ENCODE measurements around the gene KPTN. TPM values are rescaled to one million over a fixed set of nuclear protein-coding genes. Genes with fewer than 3 reads are reported as not detected.

Gene KPTN
- polyA plus RNA-seq, 1 donor = 8.3 TPM

DNA sequence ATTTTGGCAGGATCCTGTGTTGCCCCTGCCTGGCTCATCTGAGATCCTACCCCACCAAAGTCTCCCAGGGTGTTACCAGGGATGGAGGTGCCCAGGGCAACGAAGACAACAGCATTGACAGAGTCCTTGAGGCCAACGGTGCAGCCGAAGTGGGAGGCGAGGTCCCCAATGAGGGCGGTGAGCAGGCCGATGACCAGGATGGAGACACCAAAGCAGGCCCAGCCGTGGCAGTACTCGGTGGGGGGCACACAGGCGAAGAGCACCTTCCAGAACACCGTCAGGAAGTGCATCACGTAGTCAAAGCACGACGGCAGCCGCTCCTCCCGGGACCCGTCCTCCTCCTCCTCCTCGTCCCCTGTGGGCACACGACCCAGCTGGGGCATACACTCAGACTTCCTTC is 51.9 kb downstream of the KPTN start:
- no peak for DNase-seq

- no peak for DNase-seq
Measured at GRCh38 chr19:47430041-47430802, 53.8 kb downstream of the KPTN start.

DNA sequence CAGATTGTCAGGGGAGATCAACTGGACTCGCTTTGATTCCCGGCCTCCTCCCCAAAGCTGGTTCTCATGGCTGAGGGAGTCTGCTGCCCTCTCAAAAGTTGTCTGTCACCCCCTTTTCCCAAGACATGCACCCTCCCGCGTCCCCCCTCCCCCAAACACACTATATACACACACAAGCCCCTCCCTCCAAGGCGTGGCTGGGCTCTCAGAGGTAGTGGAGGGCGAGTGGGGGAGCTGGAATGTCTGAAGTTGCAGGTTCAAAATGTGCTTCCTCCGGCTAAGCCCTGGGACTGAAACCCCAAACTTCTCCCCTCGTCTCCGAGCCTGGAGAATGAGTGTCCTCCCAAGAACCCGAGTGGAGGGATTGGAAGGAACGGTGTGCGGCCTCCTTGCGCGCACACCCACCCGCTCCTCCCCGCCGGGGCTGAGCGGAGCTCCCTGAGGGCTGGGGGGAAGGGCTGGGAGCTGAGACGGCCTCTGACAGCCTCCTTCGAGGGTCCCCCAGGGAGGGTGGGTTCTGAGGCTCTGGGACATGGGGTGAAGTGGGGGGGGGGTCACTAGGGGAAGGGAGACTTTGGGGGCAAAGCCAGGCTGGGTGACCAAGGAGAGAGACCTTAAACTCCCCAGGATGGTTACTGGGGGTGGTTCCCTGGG is 54.8 kb downstream of the KPTN start:
- DNase-seq = no peak

DNA sequence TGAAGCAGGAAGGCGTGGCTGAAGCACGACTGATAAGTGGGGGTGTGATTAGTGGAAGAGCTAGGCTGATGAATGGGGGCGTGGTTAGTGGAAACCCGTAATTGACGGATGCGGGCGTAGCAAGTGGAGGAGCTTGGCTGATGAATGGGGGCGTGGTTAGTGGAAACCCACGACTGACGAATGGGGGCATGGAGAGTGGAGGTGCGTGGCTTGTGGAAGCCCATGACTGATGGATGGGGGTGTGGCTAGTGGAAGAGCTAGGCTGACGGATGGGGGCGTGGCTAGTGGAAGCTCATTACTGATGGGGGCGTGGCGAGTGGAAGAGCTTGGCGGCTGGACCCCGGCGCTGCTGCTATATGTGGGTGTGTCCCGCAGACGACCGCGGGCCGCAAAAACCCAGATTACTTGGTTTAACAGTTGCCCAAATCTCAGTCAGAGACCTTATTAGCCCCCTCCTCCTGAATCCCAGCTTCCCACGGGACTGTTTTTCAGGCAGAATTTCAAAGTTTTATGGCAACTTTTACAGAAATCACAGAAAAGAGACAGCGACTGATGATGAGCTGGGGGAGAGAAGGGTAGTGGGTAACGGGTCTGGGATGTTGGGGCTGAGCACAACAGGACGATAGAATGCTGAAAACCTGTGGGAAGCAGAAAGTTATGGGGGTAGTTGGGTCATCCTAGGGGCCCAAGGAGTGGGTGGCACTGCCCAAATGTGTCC is 55.7 kb downstream of the KPTN start:
- peak; percentile 69 for DNase-seq

- no peak for DNase-seq
Measured at GRCh38 chr19:47427241-47428176, 56.5 kb downstream of the KPTN start.

Other genes starting within 250 kb of the KPTN start
- gene CCDC9, start 227.7 kb downstream of the KPTN start, polyA plus RNA-seq (ENCODE audit: insufficient read length) = 26.4 TPM
- gene INAFM1, start 209.3 kb downstream of the KPTN start, polyA plus RNA-seq (ENCODE audit: insufficient read length) = 13.9 TPM
- 2.9 TPM for gene C5AR1, start 174.4 kb downstream of the KPTN start, polyA plus RNA-seq (ENCODE audit: insufficient read length)
- gene C5AR2, start 152.0 kb downstream of the KPTN start, polyA plus RNA-seq (ENCODE audit: insufficient read length) = 0.57 TPM
- gene DHX34, start 134.9 kb downstream of the KPTN start, polyA plus RNA-seq (ENCODE audit: insufficient read length) = 14.1 TPM
- 6.5 TPM for gene MEIS3, start 64.7 kb downstream of the KPTN start, polyA plus RNA-seq (ENCODE audit: insufficient read length)
- gene SLC8A2, start 12.3 kb downstream of the KPTN start, polyA plus RNA-seq (ENCODE audit: insufficient read length) = 0.23 TPM
- gene NAPA, start 30.8 kb upstream of the KPTN start, polyA plus RNA-seq (ENCODE audit: insufficient read length) = 103 TPM
- 0.12 TPM for gene ZNF541, start 88.9 kb upstream of the KPTN start, polyA plus RNA-seq (ENCODE audit: insufficient read length)
- gene BICRA, start 124.9 kb upstream of the KPTN start, polyA plus RNA-seq (ENCODE audit: insufficient read length) = 13.4 TPM
- gene EHD2, start 229.2 kb upstream of the KPTN start, polyA plus RNA-seq (ENCODE audit: insufficient read length) = 147 TPM